ENCODE measurements around the gene GRIK4.

The GRIK4 gene

GRCh38 chr11:120807414-120808150 lies 296.0 kb downstream of the GRIK4 start:
- Histone ChIP-seq H3K4me3 (ENCODE audit: low read length) (no peak overlapping the region), H3F3A (ENCODE audit: control insufficient read depth, insufficient read depth) (no peaks in the 10 kb centered on the region), H3K79me2 (ENCODE audit: control insufficient read depth, low read length) (no peaks in the 10 kb centered on the region), H3K4me1 (ENCODE audit: control insufficient read depth, low read length) (no peaks in the 10 kb centered on the region), H4K20me1 (ENCODE audit: control insufficient read depth, insufficient read depth, low read depth, low read length) (no peaks in the 10 kb centered on the region), H3K9me3 (ENCODE audit: control insufficient read depth, insufficient read depth, low read length) (no peaks in the 10 kb centered on the region), H3K27ac (ENCODE audit: low read depth, low read length) (no peak overlapping the region), H3K36me3 (ENCODE audit: control insufficient read depth, low read length) (no peaks in the 10 kb centered on the region), H3K4me2 (ENCODE audit: low read length) (no peak overlapping the region), H3K27me3 (ENCODE audit: control insufficient read depth, low read length) (no peaks in the 10 kb centered on the region), H3K9me2 (replicated peaks; ENCODE audit: control insufficient read depth, low read length) (no peaks in the 10 kb centered on the region)
- TF ChIP-seq CTCF (IDR thresholded peaks at IDR 0.05; ENCODE audit: low read depth, low read length, poor library complexity, severe bottlenecking), result no peak
- no peak for TF ChIP-seq EZH2phosphoT487 (IDR thresholded peaks at IDR 0.05; ENCODE audit: borderline replicate concordance, low read length)

GRCh38 chr11:120808616-120809050 lies 297.1 kb downstream of the GRIK4 start:
- Histone ChIP-seq H3K4me2 (ENCODE audit: low read length) (no peak overlapping the region), H4K20me1 (ENCODE audit: control insufficient read depth, insufficient read depth, low read depth, low read length) (no peaks in the 10 kb centered on the region), H3K4me3 (ENCODE audit: low read length) (no peak overlapping the region), H3K9me3 (ENCODE audit: control insufficient read depth, insufficient read depth, low read length) (no peaks in the 10 kb centered on the region), H3K79me2 (ENCODE audit: control insufficient read depth, low read length) (no peaks in the 10 kb centered on the region), H3K27ac (ENCODE audit: low read depth, low read length) (no peak overlapping the region), H3K4me1 (ENCODE audit: control insufficient read depth, low read length) (no peaks in the 10 kb centered on the region), H3K27me3 (ENCODE audit: control insufficient read depth, low read length) (no peaks in the 10 kb centered on the region), H3K9me2 (replicated peaks; ENCODE audit: control insufficient read depth, low read length) (no peaks in the 10 kb centered on the region), H3F3A (ENCODE audit: control insufficient read depth, insufficient read depth) (no peaks in the 10 kb centered on the region), H3K36me3 (ENCODE audit: control insufficient read depth, low read length) (no peaks in the 10 kb centered on the region)
- TF ChIP-seq CTCF (IDR thresholded peaks at IDR 0.05; ENCODE audit: low read depth, low read length, poor library complexity, severe bottlenecking), result no peak
- TF ChIP-seq EZH2phosphoT487 (IDR thresholded peaks at IDR 0.05; ENCODE audit: borderline replicate concordance, low read length), result no peak

- H3K4me3 ChIP-seq (ENCODE audit: low read length), result no peak overlapping the region
- H3K4me2 ChIP-seq (ENCODE audit: low read length), result no peak overlapping the region
- H3K27ac ChIP-seq (ENCODE audit: low read depth, low read length), result no peak overlapping the region
- H4K20me1 ChIP-seq (ENCODE audit: control insufficient read depth, insufficient read depth, low read depth, low read length), result no peaks in the 10 kb centered on the region
- no peaks in the 10 kb centered on the region for H3K4me1 ChIP-seq (ENCODE audit: control insufficient read depth, low read length)
- no peaks in the 10 kb centered on the region for H3K9me2 ChIP-seq (replicated peaks; ENCODE audit: control insufficient read depth, low read length)
- H3K79me2 ChIP-seq (ENCODE audit: control insufficient read depth, low read length), result no peaks in the 10 kb centered on the region
- TF ChIP-seq EZH2phosphoT487 (IDR thresholded peaks at IDR 0.05; ENCODE audit: borderline replicate concordance, low read length) (no peak), CTCF (IDR thresholded peaks at IDR 0.05; ENCODE audit: low read depth, low read length, poor library complexity, severe bottlenecking) (no peak)
- H3K27me3 ChIP-seq (ENCODE audit: control insufficient read depth, low read length), result no peaks in the 10 kb centered on the region
- no peaks in the 10 kb centered on the region for H3K36me3 ChIP-seq (ENCODE audit: control insufficient read depth, low read length)
- H3K9me3 ChIP-seq (ENCODE audit: control insufficient read depth, insufficient read depth, low read length), result no peaks in the 10 kb centered on the region
- no peaks in the 10 kb centered on the region for H3F3A ChIP-seq (ENCODE audit: control insufficient read depth, insufficient read depth)
These were observed 298.7 kb downstream of the GRIK4 start for GRCh38 chr11:120810251-120810650.

Measured in DOHH2 (cell line).